Kidney capillary endothelial cell (primary cell): ENCODE results near the gene CMTM8.
A peak's percentile ranks its signal among the peaks of the same experiment; 100 is the strongest.

ENCODE experiments used
- DNase-seq: peaks from one replicate; pipeline ENCODE4 v3.0.0-alpha.2; 2018; ENCODE audit warnings: low spot score

CMTM8 gene

DNA sequence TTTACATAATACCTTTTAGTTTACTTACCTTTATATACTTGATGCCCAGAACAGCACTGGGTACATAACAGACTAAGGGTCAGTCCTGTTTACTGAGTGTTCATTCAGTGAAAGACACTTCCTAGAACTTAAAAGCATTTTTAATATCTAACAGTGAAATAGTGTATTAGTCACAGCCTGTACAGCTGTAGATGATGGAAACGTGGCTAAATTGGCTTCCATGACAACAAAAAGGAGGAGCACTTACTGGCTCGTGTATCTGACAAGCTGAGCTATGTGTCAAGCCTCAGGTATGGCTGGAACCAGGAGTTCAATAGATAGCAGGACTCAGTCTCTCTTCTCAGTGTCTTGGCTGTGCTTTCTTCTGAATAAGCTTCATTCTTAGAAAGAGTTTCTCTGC, 40.2 kb downstream of the CMTM8 start:
- peak; percentile 36 for DNase-seq

GRCh38 chr3:32280262-32280910, 41.9 kb downstream of the CMTM8 start:
- DNase-seq: no peak

DNA sequence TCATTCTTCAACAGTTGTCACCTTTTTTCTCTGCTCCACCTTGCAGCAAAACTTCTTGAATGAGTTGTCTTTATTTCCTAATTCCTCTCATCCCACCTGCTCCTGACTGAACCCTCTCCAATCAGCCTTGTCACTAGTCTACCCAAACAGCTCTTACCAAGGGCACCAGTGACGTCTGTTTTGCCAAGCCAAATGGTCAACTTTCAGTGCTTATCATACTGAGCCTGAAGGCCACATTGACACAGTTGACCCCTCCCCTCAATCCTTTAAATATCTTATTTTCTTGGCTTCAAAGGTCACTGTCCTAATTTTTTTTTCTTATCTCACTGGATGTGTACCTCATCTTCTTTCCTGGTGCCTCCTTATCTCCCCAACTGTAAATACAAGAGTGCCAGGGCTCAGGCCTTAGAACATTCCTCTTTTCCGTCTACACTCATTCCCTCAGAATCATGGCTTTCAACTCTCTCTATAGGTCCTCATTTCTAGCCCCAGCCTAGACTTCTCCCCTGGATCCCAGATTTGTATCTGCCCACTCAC, 43.2 kb downstream of the CMTM8 start:
- DNase-seq: no peak

DNA sequence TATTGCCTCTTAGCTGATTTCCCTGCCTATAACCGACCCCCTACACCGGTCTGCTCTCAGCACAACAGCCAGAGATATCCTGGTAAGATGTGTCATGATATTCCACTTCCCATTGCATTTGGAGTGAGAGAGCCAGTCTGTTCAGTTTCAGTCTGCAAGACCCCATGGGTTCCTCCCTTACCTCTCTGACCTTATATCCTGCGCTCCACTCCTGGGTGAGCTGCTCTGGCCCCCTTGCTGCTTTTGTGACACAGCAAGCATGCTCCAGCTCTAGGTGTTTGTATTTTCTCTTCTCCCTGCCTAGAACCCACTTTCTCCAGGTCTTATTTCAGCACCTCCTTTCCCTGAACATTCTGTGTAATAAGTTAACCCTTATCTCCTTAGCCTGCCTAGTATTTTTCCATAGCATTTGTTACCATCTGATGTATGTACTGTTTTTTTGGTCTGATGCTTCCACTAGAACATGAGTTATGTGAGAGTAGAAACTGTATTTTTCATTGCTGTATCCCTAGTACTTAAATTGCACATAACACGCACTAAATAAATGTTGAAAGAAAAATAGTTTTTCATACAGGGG, 44.2 kb downstream of the CMTM8 start:
- peak; percentile 54 for DNase-seq

DNA sequence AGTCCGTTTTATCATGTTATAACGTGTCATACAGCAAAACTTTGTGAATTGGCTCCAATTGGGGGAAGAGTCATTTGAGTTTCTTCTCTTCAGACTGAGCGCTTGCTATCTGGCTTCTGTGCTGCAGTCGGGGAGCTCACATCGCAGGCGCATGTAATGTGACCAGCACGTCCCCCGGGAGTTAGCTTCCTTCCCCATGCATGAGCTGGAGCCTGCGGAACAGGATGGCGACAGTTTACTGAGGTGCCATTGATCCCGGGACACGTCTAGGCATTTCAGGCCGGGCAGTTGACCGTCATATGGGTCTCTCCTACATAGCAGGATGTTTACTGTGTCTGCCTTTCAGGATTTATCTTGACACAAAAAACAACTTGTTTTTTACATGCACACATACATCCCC, 44.8 kb downstream of the CMTM8 start:
- DNase-seq: peak; percentile 91

- no peak for DNase-seq
Measured at GRCh38 chr3:32284443-32285212, 46.1 kb downstream of the CMTM8 start.

DNA sequence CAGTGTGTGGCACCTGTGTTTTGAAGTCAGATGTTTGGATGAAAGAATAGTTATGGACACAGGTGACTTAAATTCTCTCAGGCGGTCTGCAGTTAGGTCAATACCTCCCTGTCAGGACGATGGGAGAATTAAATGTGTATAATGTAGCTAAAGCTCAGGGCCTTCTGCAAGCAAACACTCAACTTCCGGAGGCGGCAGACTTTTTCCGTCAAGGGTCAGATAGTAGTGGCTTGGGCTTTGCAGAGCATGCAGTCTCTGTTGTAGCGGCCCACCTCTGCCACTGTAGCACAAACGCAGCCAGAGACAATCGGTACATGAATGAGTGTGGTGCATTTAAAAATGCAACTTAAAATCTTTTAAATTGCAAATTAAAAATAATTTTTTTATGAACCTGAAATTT, 47.4 kb downstream of the CMTM8 start:
- peak; percentile 61 for DNase-seq

DNA sequence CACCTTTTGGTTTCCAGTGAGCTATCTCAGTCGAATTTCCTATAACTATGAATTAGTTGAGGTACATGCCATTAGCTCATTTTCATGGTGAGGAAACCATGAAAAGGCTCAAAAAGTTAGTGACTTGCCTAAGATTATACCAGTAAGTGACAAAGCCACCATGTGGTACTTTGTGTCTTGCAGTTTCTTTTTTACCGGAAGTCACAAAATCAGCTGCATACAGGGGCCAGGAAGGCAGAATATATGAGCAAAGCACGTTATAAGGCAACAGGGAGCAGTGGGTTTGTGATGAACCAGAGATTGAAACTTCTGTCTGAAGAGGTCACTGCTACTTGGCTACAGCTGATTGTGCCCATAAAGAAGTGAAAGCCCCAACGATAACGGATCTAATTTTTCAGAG, 50.3 kb downstream of the CMTM8 start:
- no peak for DNase-seq

DNA sequence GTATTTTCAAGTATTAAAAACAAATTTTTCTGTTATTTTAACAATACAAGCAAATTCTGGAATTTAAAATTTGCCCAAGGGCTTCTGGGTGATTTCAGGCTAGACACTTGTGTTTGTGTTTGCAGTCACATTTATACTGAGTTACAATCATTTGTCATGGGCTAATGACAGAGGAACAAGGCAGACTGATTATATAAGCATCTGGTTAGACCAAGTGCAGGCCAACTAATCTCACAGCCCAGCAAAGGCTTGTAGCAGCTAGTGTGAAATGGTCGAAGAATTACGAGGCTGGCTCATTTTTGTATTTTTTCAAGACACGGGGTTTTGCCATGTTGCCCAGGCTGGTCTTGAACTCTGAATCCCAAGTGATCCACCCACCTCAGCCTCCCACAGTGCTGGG, 52.1 kb downstream of the CMTM8 start:
- no peak for DNase-seq

- DNase-seq: no peak
Measured at GRCh38 chr3:32292085-32292796, 53.8 kb downstream of the CMTM8 start.

DNA sequence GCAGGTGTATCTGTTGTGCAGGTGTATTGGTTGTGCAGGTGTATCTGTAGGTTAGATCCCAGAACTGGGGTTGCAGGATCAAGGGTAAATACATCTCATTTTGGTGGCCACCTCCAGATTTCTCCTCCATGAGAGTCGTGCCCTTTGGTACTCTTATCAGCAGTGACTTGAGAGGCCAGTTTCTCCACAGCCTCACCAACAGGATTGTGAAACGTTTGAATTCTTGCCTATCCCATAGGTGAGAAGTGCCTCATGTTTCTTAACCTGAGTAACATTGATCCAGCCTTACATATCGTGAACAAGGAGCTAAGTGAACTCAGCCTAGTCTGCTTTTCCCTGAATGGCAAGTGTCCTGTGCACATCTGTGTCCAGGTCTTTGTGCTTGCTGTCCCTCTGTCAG, 55.4 kb downstream of the CMTM8 start:
- DNase-seq: no peak

- DNase-seq: peak; percentile 68
Measured at GRCh38 chr3:32296251-32297204, 58.0 kb downstream of the CMTM8 start.

GRCh38 chr3:32297366-32297765, 58.9 kb downstream of the CMTM8 start:
- DNase-seq: no peak

- no peak for DNase-seq
Measured at GRCh38 chr3:32301426-32301825, 62.9 kb downstream of the CMTM8 start.

- DNase-seq: no peak
Measured at GRCh38 chr3:32302601-32303398, 64.3 kb downstream of the CMTM8 start.

GRCh38 chr3:32303399-32303747, 64.9 kb downstream of the CMTM8 start:
- DNase-seq: no peak

DNA sequence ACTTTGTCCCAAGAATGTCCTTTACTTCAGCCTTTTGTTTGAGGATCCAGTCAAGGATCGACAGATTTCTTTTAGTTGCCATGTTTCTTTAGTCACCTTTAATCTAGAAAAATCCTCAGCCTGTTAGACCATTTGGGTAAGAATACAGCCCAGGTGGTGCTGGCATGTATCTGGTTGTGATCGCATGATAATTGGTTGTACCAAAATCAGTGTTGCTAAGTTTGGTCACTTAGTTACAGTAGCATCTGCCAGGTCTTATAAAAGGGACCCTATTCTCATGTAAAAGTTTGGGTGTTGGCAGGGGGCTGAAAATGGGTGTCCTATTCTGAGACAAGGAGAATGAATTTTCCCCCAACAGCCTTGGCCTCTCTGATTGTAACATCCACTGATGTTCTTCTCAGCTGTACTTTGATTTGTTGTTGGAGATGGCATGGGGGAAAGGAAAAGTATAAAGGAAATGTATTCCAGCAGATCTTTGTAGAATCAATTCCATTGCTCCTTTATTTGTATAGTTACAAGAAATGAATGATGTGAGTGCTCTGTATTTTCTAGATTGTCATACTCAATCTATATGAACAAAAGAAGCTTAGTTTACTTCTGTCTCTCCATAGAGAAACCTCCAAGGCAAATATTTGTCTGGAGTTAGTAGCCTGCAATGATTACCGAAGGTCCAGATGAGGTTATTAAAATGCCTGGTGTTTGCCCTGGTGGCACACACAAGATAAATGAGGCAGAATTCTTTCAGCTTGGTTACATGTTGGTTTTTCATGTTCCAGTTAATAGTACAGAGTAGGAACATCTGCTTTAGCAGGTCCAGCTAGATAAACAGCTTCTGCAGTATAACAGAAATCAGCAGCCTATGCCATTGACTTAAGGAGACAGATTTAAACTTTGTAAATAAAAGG, 65.7 kb downstream of the CMTM8 start:
- no peak for DNase-seq

DNA sequence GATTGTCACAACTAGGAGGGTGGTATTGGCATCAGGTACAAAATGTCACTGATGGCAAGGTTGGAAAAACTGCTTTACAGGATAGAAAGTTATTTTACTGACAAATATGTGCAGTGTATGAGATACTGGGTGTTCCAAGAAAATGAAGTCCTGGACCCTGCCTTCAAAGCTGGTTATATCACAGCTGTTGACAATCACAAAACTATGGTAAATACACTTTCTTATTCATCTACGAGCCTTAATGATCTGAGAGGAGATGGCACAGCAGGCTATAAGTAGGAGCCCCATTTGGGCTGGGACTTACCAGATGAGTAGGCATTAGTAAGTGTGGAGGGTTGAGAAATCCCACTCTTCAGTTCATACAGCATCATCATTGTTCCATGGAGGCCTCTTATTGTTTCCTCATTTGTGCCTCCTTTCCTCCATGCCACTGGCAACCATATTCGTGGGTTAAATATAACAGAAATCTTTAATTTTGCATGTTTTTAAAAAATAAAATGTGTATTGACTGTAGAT, 66.9 kb downstream of the CMTM8 start:
- no peak for DNase-seq

DNA sequence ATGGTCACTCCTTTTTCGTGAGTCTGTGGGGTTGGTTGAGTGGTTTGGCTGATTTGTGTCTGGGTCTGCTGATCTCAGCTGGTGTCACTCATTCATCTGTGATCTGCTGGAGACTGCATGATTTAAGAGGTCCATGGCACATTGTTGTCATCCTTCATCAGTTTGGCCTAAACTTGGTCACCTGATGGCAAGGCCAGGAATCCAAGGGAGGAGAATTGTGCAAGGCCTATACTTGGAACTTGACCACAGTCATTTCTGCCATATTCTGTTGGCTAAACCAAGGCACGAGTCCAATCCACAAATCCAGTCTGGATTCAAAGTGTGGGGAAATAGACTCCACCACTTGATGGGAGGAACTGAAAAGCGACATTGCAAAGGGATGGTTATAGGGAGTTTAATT, 67.6 kb downstream of the CMTM8 start:
- DNase-seq: no peak
